ENCODE data around the gene SLC12A7.
"Not testable (repeated sequence)": the region's sequence is repeated elsewhere in the genome, so short reads cannot be mapped to it uniquely, and the experiment has no call there.

Gene SLC12A7

GRCh38 chr5:1140818-1141189 lies 28.9 kb upstream of the SLC12A7 start:
- DNase-seq (ENCODE audit: low spot score), result no peak

DNA sequence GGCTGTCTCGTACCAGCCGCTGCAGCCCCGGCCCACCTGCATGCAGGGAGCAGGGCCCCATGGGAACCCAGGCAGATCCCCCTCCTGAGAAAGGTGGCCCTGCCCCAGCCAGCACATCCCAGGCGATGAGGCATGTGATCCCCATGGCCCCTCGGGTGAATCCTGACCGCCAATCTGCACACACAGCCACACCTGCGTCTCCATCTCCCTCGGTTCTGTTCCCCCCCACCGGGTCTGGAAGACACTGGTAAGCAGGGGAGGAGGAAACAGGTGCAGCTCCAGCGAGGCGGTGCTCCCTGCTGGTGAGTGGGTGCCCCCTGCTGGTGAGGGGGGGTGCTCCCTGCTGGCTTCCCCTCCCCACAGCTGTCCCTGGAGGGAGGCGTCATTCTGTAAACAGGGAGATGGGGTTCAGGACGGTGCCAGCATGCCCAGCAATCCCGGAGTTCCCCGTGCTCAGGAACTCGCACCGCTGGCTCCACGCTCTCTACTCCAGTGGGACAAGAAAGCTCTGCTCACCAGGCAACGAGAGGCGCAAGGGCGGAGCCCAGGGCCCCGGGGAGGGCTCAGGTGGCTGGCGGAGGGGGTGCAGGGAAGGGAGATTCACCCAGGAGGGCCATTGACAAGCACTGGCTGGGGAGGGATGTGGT lies 28.4 kb upstream of the SLC12A7 start:
- DNase-seq (ENCODE audit: low spot score), result peak; percentile 20

DNA sequence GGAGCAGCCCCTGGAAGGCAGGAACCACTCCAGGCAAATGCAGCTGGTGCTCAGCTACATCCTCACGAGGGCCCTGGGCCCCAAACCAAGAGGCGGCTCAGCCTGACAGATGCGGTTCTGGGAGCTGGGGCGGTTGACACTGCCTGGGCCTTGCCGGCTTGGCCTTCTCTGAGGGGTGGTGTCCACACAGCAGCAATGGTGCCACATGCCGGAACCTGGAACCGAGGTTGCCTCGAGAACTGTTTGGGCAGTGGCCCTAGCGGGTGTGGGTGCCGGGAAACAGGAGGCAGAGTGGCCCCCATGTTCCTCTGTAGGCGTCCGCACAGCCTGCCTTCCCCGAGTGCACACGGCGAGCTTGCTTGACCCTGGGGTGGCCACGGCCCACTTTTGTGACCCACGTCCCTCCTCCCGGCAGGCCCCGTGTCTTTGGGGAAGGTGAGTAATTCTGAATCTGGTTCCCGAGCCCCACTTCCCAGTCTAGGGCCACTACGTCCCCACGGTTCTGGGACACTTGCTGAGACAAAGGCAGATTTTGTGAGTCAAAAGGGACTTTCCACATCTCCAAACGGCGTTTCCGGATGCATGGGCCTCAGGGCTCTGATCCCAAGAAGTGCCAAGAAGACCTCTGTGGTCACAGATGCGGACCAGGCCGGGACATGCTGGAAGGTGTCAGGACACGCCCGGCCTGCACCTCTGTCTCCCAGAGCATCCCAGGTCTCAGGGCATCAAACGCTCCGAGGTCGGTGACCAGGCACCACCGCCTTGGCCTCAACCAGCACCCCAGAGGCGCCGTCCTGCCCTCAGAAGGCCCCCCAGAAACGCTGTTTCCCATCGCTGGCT lies 27.7 kb upstream of the SLC12A7 start:
- DNase-seq (ENCODE audit: low spot score), result no peak

DNA sequence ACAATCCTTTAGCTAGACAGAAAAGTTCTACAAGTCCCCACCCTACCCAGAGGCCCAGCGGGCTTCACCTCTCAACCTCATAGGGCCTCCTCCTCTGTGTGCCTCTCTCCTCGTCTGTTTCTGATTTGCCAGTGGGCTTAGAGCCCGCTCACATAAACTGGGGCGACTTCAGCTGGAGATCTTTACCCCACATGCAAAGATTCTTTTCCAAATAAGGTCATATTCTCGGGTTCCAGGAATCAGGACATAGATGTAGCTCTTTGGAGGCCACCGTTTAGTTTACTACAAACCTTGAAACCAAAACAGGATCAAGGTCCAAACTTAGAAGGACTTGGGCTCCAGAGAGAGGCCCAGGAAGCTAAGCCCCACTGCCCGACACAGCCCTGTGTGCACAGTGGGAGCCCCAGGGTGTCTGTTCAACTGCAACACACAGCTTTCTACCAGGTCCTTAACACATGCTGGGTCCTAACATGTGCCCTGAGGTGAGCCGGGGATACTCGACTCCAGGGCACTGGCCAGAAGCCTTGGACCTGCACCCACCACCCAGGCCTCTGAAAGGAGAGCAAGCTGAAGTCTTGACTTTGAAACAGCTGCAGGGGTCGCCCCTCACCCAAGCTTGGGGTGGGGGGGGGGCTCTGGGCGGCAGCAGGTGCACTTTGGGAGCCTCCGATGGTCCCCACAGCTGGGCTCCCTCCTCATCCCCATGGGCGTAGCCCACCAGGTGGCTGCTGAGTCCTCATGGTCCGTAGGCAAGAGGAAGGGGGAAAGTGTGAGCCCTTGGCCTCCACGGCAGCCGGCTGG lies 26.8 kb upstream of the SLC12A7 start:
- no peak for DNase-seq (ENCODE audit: low spot score)

GRCh38 chr5:1137567-1138444 lies 25.9 kb upstream of the SLC12A7 start:
- DNase-seq (ENCODE audit: low spot score), result no peak

- DNase-seq (ENCODE audit: low spot score), result no peak
These were observed 25.0 kb upstream of the SLC12A7 start for GRCh38 chr5:1136814-1137213.

- no peak for DNase-seq (ENCODE audit: low spot score)
These were observed 24.0 kb upstream of the SLC12A7 start for GRCh38 chr5:1135696-1136525.

GRCh38 chr5:1134478-1134877 lies 22.6 kb upstream of the SLC12A7 start:
- DNase-seq (ENCODE audit: low spot score), result no peak

- DNase-seq (ENCODE audit: low spot score), result no peak
These were observed 21.8 kb upstream of the SLC12A7 start for GRCh38 chr5:1133510-1134201.

DNA sequence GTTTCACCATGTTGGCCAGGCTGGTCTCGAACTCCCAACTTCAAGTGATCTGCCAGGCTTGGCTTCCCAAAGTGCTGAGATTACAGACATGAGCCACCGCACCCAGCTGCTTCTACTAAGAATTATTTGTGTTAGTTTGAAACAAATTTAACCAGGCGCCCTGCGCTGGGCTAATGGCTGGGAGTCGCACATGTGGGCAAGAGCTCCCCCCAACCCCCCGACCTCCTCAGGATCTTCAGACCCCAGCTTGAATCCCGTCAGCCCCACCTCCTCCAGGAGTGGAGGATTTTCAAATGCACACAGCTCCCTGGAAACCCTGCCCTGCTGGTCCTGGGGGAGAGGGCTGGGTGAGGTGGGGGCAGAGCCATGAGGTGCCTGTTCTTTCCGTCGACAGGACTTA lies 21.2 kb upstream of the SLC12A7 start:
- no peak for DNase-seq (ENCODE audit: low spot score)

DNA sequence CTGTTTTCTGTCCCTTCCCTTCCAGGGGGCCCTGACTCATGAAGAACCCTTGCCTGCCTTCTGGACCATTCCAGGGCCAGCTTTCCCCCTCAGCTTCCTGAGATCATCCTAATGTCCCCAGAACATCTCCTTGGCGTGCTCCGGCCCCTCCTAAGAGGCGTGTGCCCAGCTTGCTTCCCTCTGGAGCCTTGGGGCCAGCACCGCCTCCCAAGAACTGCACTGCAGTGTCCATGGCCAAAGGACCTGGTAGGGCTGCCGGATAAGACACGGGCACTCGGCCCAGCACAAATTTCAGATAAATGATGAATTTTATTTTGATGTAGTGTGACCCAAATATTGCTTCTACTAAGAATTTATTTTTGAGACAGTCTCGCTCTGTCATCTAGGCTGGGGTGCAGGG lies 20.7 kb upstream of the SLC12A7 start:
- no peak for DNase-seq (ENCODE audit: low spot score)

DNA sequence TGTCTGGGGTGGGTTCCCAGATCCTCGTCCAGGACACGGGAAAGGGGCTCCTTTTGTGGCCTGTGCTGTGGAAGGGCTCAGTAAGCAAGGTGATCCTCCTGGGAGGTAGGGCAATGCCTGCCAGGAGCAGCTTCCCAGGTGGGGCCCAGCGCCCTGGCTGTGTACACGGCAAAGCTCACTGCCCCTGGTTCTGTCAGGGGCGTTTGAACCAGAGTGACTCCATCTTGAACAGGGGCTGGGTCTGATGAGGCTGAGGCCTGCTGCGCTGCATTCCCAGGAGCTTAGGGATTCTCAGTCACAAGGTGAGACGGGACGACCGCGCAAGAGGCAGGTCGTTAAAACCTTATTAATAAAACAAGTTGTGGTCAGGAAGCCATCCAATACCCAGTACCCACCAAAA lies 19.9 kb upstream of the SLC12A7 start:
- DNase-seq (ENCODE audit: low spot score), result no peak

DNA sequence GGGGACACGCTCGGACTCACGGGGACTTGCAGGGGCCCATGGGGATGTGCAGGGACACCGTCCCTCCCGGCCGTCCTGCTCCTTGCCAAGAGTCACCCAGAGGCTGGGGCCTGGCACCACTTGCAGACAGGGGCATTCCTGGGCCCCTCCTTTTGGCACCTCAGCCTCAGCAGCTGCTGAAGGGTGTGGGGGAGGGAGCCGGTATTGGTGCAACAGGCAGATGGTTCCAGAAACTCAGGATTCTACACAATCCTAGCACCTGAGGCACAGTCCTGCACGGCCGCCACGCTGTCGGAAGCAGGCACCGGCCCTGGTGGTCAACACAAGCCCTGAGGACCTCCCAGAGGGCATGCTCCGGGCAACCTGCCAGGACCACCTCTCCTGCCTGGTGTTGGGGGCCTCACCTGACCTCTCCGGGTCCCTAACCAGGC lies 19.3 kb upstream of the SLC12A7 start:
- DNase-seq (ENCODE audit: low spot score), result no peak

DNA sequence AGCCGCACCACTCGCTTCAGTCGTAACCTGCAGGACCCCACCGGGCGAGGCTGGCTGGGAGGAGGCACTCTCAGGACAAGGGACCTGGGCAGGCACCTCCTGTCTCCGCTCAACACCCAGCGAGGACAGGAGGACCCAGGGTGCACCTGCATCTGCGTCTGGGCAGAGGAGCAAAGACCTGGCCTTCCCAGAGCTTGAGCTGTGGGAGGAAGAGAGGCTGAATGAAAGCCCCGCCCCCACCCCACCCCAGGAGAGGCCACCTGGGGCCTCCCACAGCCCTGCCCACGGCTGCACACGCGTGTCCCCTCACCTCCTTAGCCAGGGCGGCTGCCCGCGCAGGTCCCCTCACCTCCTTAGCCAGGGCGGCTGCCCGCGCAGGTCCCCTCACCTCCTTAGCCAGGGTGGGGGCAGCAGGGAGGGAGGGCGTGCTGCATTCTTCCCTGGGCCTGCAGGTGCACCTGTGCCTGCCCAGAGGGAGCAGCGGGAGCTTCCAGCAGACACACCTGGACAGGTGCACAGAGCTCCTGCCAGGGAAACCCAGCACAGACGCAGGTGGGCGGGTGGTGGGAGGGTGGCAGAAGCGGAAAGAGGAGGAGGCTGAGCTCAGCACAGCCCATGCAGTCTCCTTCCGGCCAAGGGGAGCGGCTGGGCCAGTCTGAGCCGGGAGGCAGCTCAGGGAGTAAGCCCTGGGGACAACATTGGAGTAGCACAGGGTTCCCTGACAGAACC lies 18.5 kb upstream of the SLC12A7 start:
- DNase-seq (ENCODE audit: low spot score), result no peak

DNA sequence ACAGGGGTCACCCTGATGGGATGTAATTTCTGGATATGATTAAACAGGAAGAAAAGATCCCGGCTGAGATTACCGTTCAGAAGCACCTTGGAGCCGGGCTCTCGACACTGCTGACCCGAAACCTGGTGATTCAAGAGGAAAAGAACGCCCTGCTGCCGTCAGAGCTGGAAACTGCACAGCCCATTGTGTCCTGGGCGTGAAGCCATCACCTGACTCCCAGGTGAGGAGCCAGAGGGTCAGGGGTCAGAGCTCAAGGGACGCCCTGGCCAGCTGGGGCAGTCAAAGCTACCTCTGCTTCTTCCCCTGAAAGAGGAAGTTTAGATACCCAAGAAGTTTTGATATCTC lies 17.8 kb upstream of the SLC12A7 start:
- DNase-seq (ENCODE audit: low spot score), result no peak

DNA sequence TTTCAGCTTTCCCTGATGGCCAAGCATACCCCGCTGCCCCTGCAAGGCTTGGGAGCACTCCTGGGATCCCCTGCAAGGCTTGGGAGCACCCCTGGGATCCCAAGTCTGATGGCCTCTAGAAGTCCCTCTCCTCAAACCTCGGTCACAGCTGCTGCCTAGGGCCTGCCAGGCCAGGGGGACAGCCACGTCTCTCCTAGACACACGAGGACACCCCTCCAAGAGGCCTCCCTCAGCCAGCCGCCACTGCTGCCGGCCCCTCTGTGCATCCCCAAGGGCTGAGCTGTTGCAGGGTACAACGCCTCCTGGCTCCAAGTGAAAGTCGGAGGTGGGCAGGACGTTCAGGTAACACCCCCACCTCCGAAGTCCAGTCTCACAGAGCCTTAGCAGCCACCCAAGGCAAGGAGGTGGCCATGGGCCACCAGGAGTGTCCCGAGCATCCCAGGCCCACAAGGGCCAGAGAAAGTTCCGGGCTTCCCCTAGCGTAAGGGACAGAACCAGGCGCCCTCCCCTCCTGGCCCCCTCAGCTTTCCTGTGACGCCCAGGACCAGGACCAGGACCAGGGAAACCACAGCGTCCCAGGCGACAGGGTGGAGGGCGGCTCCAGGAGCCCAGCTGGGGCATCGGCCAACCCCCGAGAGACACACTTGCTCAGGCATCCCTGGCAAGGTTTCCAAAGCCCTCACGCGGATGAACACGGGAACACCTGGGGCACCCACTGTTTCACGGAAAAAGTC lies 17.3 kb upstream of the SLC12A7 start:
- no peak for DNase-seq (ENCODE audit: low spot score)

- DNase-seq (ENCODE audit: low spot score), result no peak
These were observed 16.3 kb upstream of the SLC12A7 start for GRCh38 chr5:1127959-1128785.

DNA sequence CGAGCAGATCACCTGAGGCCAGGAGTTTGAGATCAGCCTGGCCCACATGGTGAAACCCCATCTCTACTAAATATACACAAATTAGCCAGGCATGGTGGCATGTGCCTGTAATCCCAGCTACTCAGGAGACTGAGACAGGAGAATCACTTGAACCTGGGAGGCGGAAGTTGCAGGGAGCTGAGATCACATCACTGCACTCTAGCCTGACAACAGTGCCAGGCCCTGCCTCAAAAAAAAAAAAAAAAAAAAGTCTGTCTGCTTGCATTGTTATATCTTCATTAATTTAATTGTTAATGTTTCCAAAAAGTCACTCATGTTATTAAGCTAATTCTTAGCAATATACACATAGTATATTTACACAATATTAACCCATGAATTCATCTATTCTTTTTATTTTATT lies 13.8 kb upstream of the SLC12A7 start:
- not testable (repeated sequence) for DNase-seq (ENCODE audit: low spot score)
